ENCODE measurements around the gene BEST3.

Gene BEST3

GRCh38 chr12:69630191-69630590 is 68.9 kb downstream of the BEST3 start:
- Histone ChIP-seq H3K9me3 (replicated peaks; ENCODE audit: insufficient read depth, low read length) (no peaks in the 10 kb centered on the region), H3K9me2 (replicated peaks; ENCODE audit: insufficient read depth, low read length) (no peaks in the 10 kb centered on the region), H3K36me3 (replicated peaks; ENCODE audit: insufficient read depth, low read length) (no peaks in the 10 kb centered on the region), H3F3A (ENCODE audit: insufficient read depth, low read length) (no peaks in the 10 kb centered on the region), H3K27ac (ENCODE audit: low read length) (no peak overlapping the region), H3K79me2 (ENCODE audit: low read length) (no peaks in the 10 kb centered on the region), H3K4me3 (ENCODE audit: low read length) (no peak overlapping the region), H3K4me1 (ENCODE audit: low read length) (no peaks in the 10 kb centered on the region), H3K9ac (ENCODE audit: low read length) (no peak overlapping the region), H3K27me3 (replicated peaks; ENCODE audit: insufficient read depth, low read length) (no peaks in the 10 kb centered on the region), H3K4me2 (ENCODE audit: low read depth, low read length) (no peak overlapping the region), H4K20me1 (ENCODE audit: insufficient read depth, low read length) (no peaks in the 10 kb centered on the region), H2AFZ (ENCODE audit: low read length) (no peak overlapping the region)
- TF ChIP-seq EZH2phosphoT487 (IDR thresholded peaks at IDR 0.05; ENCODE audit: low read length): no peak
- TF ChIP-seq CTCF (IDR thresholded peaks at IDR 0.05; ENCODE audit: low read length): peak; percentile 19; the same call in 1 of the 2 replicates
- DNase-seq: no peak

- no peaks in the 10 kb centered on the region for H3K9me3 ChIP-seq (replicated peaks; ENCODE audit: insufficient read depth, low read length)
- no peaks in the 10 kb centered on the region for H3K36me3 ChIP-seq (replicated peaks; ENCODE audit: insufficient read depth, low read length)
- H3K27me3 ChIP-seq (replicated peaks; ENCODE audit: insufficient read depth, low read length): no peaks in the 10 kb centered on the region
- H3K79me2 ChIP-seq (ENCODE audit: low read length): no peaks in the 10 kb centered on the region
- no peak overlapping the region for H3K4me3 ChIP-seq (ENCODE audit: low read length)
- TF ChIP-seq EZH2phosphoT487 (IDR thresholded peaks at IDR 0.05; ENCODE audit: low read length) (no peak), CTCF (IDR thresholded peaks at IDR 0.05; ENCODE audit: low read length) (no peak), EZH2 (optimal IDR thresholded peaks at IDR 0.05; ENCODE audit: low read depth, low read length) (no peak)
- no peaks in the 10 kb centered on the region for H4K20me1 ChIP-seq (ENCODE audit: insufficient read depth, low read length)
- no peak for DNase-seq
- H3K4me2 ChIP-seq (ENCODE audit: low read depth, low read length): no peak overlapping the region
- no peaks in the 10 kb centered on the region for H3K4me1 ChIP-seq (ENCODE audit: low read length)
- H2AFZ ChIP-seq (ENCODE audit: low read length): no peak overlapping the region
- H3K9ac ChIP-seq (ENCODE audit: low read length): no peak overlapping the region
- H3K27ac ChIP-seq (ENCODE audit: low read length): no peak overlapping the region
- no peaks in the 10 kb centered on the region for H3F3A ChIP-seq (ENCODE audit: insufficient read depth, low read length)
- H3K9me2 ChIP-seq (replicated peaks; ENCODE audit: insufficient read depth, low read length): no peaks in the 10 kb centered on the region
Observed at GRCh38 chr12:69627501-69627900, 71.6 kb downstream of the BEST3 start.

GRCh38 chr12:69623970-69624369 is 75.1 kb downstream of the BEST3 start:
- Histone ChIP-seq H3K4me3 (ENCODE audit: low read length) (no peak overlapping the region), H3K9ac (ENCODE audit: low read length) (no peak overlapping the region), H3K79me2 (ENCODE audit: low read length) (no peaks in the 10 kb centered on the region), H3K27ac (ENCODE audit: low read length) (no peak overlapping the region), H4K20me1 (ENCODE audit: insufficient read depth, low read length) (no peaks in the 10 kb centered on the region), H3K4me2 (ENCODE audit: low read depth, low read length) (no peak overlapping the region), H3K36me3 (replicated peaks; ENCODE audit: insufficient read depth, low read length) (no peaks in the 10 kb centered on the region), H3F3A (ENCODE audit: insufficient read depth, low read length) (no peaks in the 10 kb centered on the region), H3K9me3 (replicated peaks; ENCODE audit: insufficient read depth, low read length) (no peaks in the 10 kb centered on the region), H3K9me2 (replicated peaks; ENCODE audit: insufficient read depth, low read length) (no peaks in the 10 kb centered on the region), H3K27me3 (replicated peaks; ENCODE audit: insufficient read depth, low read length) (no peaks in the 10 kb centered on the region), H2AFZ (ENCODE audit: low read length) (no peak overlapping the region), H3K4me1 (ENCODE audit: low read length) (no peaks in the 10 kb centered on the region)
- no peak for DNase-seq
- TF ChIP-seq EZH2phosphoT487 (IDR thresholded peaks at IDR 0.05; ENCODE audit: low read length) (no peak), CTCF (IDR thresholded peaks at IDR 0.05; ENCODE audit: low read length) (no peak), EZH2 (optimal IDR thresholded peaks at IDR 0.05; ENCODE audit: low read depth, low read length) (no peak)

Measured in MM.1S (cell line).